ENCODE measurements around the gene OR10H4.

DNA sequence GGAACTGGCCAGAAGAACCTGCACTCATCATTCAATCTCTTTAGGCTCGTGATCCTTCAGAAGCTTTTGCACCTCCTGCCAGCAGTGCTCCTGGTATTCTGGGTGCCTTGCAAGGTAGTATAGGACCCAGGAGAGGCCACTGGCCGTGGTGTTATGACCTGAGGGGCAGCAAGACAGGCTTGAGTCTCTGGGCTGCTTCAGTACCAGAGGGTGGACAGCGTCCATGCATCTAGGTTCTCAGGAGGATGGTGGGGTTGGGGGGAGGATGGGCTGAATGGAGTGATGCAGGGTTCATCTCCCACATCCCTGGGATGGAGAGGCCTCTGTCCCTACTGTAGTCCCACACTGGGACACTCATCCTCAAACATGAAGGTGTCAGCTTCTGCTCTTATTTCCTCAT, 41.1 kb downstream of the OR10H4 start:
- TF ChIP-seq, protein P1, sequence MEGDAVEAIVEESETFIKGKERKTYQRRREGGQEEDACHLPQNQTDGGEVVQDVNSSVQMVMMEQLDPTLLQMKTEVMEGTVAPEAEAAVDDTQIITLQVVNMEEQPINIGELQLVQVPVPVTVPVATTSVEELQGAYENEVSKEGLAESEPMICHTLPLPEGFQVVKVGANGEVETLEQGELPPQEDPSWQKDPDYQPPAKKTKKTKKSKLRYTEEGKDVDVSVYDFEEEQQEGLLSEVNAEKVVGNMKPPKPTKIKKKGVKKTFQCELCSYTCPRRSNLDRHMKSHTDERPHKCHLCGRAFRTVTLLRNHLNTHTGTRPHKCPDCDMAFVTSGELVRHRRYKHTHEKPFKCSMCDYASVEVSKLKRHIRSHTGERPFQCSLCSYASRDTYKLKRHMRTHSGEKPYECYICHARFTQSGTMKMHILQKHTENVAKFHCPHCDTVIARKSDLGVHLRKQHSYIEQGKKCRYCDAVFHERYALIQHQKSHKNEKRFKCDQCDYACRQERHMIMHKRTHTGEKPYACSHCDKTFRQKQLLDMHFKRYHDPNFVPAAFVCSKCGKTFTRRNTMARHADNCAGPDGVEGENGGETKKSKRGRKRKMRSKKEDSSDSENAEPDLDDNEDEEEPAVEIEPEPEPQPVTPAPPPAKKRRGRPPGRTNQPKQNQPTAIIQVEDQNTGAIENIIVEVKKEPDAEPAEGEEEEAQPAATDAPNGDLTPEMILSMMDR (conservative IDR thresholded peaks at IDR 0.05): no peak
- TF ChIP-seq ZFX (IDR thresholded peaks at IDR 0.05): no peak

All from C4-2B (cell line).